ENCODE measurements around the gene GPR39. TPM values are rescaled to one million over a fixed set of nuclear protein-coding genes. Genes with fewer than 3 reads are reported as not detected.

GPR39 gene
- total and polyA plus RNA-seq, 8 donors = 0.87 to 16.0 (median 5.5) TPM; not detected in 1

DNA sequence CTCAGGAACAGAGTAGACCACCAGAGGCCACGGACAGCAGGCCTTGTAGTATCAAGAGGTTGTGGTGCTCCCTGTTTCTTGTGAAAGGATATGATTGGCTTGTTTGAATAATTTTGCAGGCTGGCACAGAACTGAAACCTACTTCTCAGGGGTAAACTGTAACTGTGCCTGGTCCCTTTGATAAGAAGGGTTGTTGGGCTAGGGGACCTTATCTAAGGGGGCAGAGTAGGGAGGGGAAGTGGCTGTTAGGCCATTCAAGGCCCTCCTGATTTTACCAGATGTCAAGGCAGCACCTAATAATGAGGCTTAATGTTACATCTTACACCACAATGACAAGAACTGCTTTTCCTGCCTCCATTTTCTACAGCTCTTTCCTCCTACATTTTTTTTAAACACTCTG is 45.6 kb downstream of the GPR39 start:
- H3K27me3 ChIP-seq = no peaks in the 10 kb centered on the region
- intact Hi-C loops (cut with DNase I; ENCODE audit: low total_unique reads) = no loop called here
- no peak overlapping the region for H3K27ac ChIP-seq
- 46 to 73% (median 59%) methylated on average over 1 of the region's 1 CpG for WGBS, 5 donors
- no peaks in the 10 kb centered on the region for H3K4me1 ChIP-seq
- DNase-seq = no peak
- peaks cover 0 to 4% (median 2%) of the 10 kb centered on the region in 4 donors for H3K36me3 ChIP-seq
- no peak overlapping the region for H3K4me3 ChIP-seq
- TF ChIP-seq POLR2AphosphoS5 (IDR thresholded peaks at IDR 0.05) (no peak), POLR2A (IDR thresholded peaks at IDR 0.05) (no peak), EP300 (IDR thresholded peaks at IDR 0.05) (no peak)
- TF ChIP-seq, protein P1, sequence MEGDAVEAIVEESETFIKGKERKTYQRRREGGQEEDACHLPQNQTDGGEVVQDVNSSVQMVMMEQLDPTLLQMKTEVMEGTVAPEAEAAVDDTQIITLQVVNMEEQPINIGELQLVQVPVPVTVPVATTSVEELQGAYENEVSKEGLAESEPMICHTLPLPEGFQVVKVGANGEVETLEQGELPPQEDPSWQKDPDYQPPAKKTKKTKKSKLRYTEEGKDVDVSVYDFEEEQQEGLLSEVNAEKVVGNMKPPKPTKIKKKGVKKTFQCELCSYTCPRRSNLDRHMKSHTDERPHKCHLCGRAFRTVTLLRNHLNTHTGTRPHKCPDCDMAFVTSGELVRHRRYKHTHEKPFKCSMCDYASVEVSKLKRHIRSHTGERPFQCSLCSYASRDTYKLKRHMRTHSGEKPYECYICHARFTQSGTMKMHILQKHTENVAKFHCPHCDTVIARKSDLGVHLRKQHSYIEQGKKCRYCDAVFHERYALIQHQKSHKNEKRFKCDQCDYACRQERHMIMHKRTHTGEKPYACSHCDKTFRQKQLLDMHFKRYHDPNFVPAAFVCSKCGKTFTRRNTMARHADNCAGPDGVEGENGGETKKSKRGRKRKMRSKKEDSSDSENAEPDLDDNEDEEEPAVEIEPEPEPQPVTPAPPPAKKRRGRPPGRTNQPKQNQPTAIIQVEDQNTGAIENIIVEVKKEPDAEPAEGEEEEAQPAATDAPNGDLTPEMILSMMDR (IDR thresholded peaks at IDR 0.05) = no peak
- H3K9me3 ChIP-seq = peaks cover 0 to 45% (median 32%) of the 10 kb centered on the region in 4 donors

DNA sequence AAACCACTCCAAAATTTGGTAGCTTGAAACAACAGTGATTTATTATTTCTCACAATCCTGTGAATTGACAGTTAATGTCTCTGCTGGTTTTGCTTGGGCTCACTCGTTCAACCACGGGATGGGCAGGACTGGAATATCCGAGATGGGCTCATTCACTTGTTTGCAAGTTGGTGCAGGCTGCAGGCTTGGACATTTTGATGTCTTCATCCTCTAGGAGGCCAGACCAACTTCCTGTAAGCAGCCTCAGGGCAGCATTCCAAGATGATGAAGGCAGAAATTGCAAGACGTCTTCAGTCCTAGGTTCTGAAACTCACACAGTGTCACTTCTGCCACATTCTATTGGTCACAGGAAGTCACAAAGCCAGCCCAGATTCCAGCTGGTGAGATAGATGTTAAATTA is 47.1 kb downstream of the GPR39 start:
- no peak for DNase-seq
- H3K4me1 ChIP-seq = no peaks in the 10 kb centered on the region
- no peaks in the 10 kb centered on the region for H3K27me3 ChIP-seq
- H3K4me3 ChIP-seq = no peak overlapping the region
- H3K27ac ChIP-seq = no peak overlapping the region
- TF ChIP-seq POLR2AphosphoS5 (IDR thresholded peaks at IDR 0.05) = no peak
- TF ChIP-seq, protein P1 (IDR thresholded peaks at IDR 0.05) = no peak
- TF ChIP-seq POLR2A (IDR thresholded peaks at IDR 0.05) = no peak
- TF ChIP-seq EP300 (IDR thresholded peaks at IDR 0.05) = no peak
- H3K9me3 ChIP-seq = peaks cover 0 to 60% (median 46%) of the 10 kb centered on the region in 4 donors
- H3K36me3 ChIP-seq = peaks cover 0 to 4% (median 2%) of the 10 kb centered on the region in 4 donors
- intact Hi-C loops (cut with DNase I; ENCODE audit: low total_unique reads) = no loop called here
- 75 to 90% (median 86%) methylated on average over 4 of the region's 4 CpGs for WGBS, 5 donors

DNA sequence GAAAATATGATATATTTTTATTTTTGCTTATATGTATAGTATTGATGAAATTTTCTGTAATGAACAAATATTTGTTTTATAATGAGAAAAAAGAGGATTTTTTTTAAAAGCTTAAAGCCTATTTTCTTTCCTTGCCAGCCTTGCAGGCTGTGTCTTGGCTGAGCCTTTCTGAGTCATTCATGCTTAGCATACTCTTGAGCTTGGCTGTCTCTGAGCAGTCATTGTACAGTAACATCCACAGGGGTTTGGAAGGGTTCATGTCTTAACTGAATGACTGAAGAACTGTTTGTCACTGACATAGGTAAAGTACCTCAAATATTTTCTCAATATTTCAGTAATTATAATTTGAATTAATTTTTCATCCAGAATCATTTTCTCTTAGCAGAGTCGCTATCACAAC is 49.3 kb downstream of the GPR39 start:
- TF ChIP-seq, protein P1 (IDR thresholded peaks at IDR 0.05) = no peak
- TF ChIP-seq POLR2A (IDR thresholded peaks at IDR 0.05) (no peak), POLR2AphosphoS5 (IDR thresholded peaks at IDR 0.05) (no peak), EP300 (IDR thresholded peaks at IDR 0.05) (no peak)
- no peak overlapping the region for H3K27ac ChIP-seq
- no peaks in the 10 kb centered on the region for H3K27me3 ChIP-seq
- no peak for DNase-seq
- peaks cover 0 to 4% (median 2%) of the 10 kb centered on the region in 4 donors for H3K36me3 ChIP-seq
- H3K9me3 ChIP-seq = peaks cover 4 to 74% (median 61%) of the 10 kb centered on the region in 4 donors
- no peaks in the 10 kb centered on the region for H3K4me1 ChIP-seq
- WGBS, 5 donors = 73 to 92% (median 87%) methylated on average over 1 of the region's 1 CpG
- intact Hi-C loops (cut with DNase I; ENCODE audit: low total_unique reads) = no loop called here
- no peak overlapping the region for H3K4me3 ChIP-seq

DNA sequence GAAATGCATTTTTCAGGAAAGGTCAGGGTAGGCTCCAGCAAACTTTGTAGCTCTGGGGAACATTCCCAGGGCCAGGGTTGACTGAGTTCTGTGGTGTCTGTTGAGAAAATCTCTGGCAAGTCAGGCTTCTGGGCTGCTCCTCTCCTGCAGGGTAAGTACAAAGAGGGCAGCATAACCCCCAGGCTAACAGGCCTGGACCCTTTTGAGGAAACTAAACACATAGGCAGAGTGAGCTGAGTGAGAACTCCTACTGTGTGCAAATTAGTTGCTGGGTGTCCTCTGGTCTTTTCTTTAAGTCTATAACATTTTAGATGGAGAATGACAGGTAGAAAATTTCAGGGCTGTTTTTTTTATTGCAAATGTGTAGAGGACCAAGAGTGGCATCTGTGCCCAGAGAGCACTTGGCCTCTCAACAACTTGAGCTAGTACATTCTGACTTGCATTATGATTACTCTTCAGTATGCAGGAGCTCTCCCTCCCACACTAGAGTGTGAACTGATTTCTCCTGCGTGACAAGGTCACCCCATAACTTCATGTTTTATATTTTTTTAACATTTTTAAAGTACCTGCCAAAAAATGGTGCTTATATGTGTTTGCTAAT is 49.9 kb downstream of the GPR39 start:
- 65 to 88% (median 69%) methylated on average over 1 of the region's 1 CpG for WGBS, 5 donors

More for the DNA sequence above, 49.9 kb downstream of the GPR39 start:
- peaks cover 4 to 74% (median 62%) of the 10 kb centered on the region in 4 donors for H3K9me3 ChIP-seq
- intact Hi-C loops (cut with DNase I; ENCODE audit: low total_unique reads) = no loop called here
- no peak for DNase-seq
- no peak overlapping the region for H3K4me3 ChIP-seq
- no peaks in the 10 kb centered on the region for H3K4me1 ChIP-seq
- TF ChIP-seq EP300 (IDR thresholded peaks at IDR 0.05) (no peak), POLR2AphosphoS5 (IDR thresholded peaks at IDR 0.05) (no peak), POLR2A (IDR thresholded peaks at IDR 0.05) (no peak)
- TF ChIP-seq, protein P1 (IDR thresholded peaks at IDR 0.05) = no peak
- H3K36me3 ChIP-seq = peaks cover 0 to 4% (median 2%) of the 10 kb centered on the region in 4 donors
- no peak overlapping the region for H3K27ac ChIP-seq
- H3K27me3 ChIP-seq = no peaks in the 10 kb centered on the region
